ENCODE results near the gene ISCU.

ISCU gene

DNA sequence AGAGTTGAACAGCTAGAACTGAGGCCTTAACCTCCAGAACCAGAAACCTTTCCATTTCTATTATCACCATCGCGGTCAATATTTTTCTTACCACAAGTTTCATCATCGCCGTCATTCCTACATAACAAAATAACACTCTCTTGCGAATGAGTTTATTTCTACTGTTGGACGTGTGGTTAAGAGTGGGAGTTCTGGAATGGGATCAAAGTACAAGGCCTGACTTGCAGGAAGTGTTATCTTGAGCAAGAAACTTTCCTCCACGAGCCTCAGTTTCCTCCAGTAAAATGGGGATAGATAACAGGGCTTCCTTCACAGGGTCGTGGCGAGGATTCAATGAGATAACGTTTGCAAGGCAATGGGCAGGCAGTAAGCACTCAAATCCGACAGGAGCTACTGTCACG lies 2.1 kb upstream of the ISCU start:
- peak overlapping the region; percentile 100 for H3K4me3 ChIP-seq (ENCODE audit: low read length)
- TF ChIP-seq, protein P1, sequence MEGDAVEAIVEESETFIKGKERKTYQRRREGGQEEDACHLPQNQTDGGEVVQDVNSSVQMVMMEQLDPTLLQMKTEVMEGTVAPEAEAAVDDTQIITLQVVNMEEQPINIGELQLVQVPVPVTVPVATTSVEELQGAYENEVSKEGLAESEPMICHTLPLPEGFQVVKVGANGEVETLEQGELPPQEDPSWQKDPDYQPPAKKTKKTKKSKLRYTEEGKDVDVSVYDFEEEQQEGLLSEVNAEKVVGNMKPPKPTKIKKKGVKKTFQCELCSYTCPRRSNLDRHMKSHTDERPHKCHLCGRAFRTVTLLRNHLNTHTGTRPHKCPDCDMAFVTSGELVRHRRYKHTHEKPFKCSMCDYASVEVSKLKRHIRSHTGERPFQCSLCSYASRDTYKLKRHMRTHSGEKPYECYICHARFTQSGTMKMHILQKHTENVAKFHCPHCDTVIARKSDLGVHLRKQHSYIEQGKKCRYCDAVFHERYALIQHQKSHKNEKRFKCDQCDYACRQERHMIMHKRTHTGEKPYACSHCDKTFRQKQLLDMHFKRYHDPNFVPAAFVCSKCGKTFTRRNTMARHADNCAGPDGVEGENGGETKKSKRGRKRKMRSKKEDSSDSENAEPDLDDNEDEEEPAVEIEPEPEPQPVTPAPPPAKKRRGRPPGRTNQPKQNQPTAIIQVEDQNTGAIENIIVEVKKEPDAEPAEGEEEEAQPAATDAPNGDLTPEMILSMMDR (conservative IDR thresholded peaks at IDR 0.05; ENCODE audit: low read length): no peak
- DNase-seq (ENCODE audit: low read depth): peak; percentile 82

DNA sequence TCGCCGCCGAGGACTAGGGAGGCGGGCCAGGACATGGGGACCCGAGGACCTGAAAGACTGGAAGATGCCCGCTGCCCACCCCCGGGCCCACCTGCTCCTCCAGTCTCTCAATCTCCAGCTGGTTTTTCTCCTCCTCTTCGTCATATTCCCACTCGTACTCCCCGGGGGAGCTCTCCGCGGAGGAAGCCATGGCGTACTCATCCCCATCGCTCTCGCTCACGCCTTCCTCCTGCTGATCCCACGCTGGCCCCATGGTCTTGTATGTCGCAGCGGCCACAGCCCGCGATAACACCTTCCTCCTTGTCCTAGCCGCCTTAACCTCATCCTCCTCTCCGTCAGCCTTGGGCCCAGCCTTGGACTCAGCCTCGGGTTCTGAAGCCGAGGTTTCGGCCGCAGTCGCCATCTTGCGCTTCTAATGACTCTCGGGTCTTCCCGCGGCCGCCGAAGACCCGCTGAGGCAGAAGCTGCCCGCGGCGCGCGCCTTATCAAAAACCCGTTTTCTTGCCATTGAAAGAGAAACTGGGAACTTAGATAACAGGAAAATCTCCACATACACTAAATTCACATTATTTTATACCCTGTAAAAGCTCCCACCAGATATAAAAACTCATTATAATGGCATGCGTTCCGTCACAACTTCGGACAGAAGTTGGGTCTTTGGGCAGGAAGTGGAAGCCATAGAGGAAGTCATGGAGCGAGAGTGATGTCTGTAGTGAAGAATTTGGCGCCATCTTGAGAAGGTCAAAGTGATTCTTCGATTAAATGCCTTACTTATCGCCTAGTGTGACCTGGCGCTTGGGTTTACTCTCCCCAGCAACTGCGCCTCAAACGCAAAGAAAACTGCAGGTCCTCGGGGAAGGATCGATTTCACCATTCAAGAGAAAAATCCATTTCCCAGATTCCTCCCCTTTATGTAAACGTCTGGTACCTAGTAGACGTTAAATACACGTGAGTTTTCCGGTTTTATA lies 1.4 kb upstream of the ISCU start, which contains the start of gene SART3:
SART3 (minus strand) TSS at position 422 of the 968 bp plus-strand sequence; CDS start at position 403, 19 bp downstream.
- TF ChIP-seq, protein P1 (conservative IDR thresholded peaks at IDR 0.05; ENCODE audit: low read length): no peak
- H3K4me3 ChIP-seq (ENCODE audit: low read length): peak within 1 kb of the TSS; percentile 100
- peak; percentile 88 for DNase-seq (ENCODE audit: low read depth)

- DNase-seq (ENCODE audit: low read depth): no peak
- TF ChIP-seq, protein P1 (conservative IDR thresholded peaks at IDR 0.05; ENCODE audit: low read length): no peak
- peak overlapping the region; percentile 100 for H3K4me3 ChIP-seq (ENCODE audit: low read length)
These were observed 496 bp upstream of the ISCU start for GRCh38 chr12:108561852-108562347.

DNA sequence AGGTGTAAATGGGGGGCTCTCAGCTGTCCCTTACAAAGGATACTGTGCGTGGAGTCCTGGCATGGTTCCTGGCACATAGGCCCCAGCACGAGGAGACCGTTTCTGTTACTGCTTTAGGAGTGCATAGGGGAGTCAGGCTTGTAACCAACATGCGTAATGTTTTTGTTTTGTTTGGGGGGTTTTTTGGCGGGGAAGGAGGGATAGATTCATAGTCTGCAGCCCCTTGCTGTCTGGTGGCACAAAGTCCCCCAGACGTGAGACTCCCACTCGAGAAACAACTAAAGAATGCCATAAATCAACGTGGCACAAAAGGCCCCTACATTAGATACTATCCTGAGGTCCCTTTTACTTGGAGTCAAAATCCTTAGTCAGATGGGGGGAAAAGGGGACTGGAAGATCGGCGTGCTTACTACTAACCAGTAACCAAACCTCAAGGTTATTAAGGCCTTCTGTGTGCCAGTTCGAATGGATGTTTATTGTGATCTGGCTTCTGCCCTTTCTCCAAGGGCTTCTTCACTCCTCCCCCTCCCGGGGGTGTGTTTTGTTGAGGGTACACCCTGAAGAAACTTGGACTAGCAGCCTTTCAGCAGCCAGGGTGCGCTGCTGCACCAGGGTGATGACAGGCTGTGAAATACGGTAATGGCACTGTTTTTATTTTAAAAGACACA lies 874 bp downstream of the ISCU start:
- TF ChIP-seq, protein P1 (conservative IDR thresholded peaks at IDR 0.05; ENCODE audit: low read length): peak; percentile 91
- peak; percentile 90 for DNase-seq (ENCODE audit: low read depth)
- peak overlapping the region; percentile 96 for H3K4me3 ChIP-seq (ENCODE audit: low read length)

- TF ChIP-seq, protein P1 (conservative IDR thresholded peaks at IDR 0.05; ENCODE audit: low read length): no peak
- DNase-seq (ENCODE audit: low read depth): no peak
- peak overlapping the region; percentile 96 for H3K4me3 ChIP-seq (ENCODE audit: low read length)
These were observed 1.4 kb downstream of the ISCU start for GRCh38 chr12:108563804-108564151.

- H3K4me3 ChIP-seq (ENCODE audit: low read length): no peak overlapping the region
These were observed 2.3 kb downstream of the ISCU start for GRCh38 chr12:108564724-108565123.

More at GRCh38 chr12:108564724-108565123, 2.3 kb downstream of the ISCU start:
- TF ChIP-seq, protein P1 (conservative IDR thresholded peaks at IDR 0.05; ENCODE audit: low read length): no peak
- no peak for DNase-seq (ENCODE audit: low read depth)

Data from AG10803 (cell line).